ENCODE data around the gene GDAP2.

Gene GDAP2, protein sequence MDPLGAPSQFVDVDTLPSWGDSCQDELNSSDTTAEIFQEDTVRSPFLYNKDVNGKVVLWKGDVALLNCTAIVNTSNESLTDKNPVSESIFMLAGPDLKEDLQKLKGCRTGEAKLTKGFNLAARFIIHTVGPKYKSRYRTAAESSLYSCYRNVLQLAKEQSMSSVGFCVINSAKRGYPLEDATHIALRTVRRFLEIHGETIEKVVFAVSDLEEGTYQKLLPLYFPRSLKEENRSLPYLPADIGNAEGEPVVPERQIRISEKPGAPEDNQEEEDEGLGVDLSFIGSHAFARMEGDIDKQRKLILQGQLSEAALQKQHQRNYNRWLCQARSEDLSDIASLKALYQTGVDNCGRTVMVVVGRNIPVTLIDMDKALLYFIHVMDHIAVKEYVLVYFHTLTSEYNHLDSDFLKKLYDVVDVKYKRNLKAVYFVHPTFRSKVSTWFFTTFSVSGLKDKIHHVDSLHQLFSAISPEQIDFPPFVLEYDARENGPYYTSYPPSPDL

DNA sequence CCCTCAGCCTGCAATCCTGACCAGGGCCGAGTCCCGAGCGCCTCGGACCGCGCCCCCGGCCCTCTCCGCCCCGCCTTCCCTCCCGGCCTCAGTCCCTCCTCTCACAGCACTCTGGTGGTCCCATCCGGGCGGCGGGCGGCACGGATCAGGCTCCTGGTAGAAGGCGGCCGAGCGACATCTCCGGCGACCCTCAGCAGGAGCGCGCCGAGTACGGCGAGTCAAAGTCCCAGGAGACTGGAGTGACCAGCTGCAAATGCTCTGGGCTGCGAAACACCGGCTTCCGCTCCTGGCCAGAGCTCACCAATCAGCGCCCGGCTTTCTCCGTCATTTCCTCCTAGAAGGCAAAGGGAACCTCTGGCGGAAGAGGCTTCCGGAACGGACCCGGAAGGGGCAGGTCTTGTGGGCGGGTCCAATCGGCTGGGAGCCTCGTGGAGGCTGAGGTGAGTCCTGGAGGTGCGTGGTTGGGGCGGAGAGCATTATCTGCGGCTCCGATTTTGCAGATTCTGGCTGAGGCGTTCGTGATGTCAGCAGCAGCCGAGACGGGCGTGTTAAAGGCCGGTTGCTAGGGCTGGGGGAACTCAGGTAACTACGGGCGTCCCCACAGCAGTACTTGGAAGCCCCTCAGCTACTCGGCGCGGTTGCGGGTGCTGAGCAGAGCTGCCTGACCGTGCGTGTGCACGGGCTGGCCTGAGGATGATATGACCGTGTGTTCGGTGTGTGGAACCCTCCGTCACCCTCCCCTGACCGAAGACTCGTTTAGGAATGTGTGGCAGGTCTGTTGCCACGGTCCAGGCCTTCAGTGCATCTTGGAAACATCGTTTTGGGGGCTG, at the start of gene GDAP2, which contains the start of gene WDR3:
TSS of gene GDAP2 (minus strand) at position 279 of the 830 bp plus-strand sequence. CDS start 9,264 bp downstream, outside the sequence.
TSS of gene WDR3 (plus strand) at position 397 of the 830 bp plus-strand sequence. CDS start 3,581 bp downstream, outside the sequence.
- Histone ChIP-seq H3K27me3 (ENCODE audit: control insufficient read depth in 1 of 2, insufficient read depth in 2 of 2, low read length in 2 of 2) (no peaks in the 10 kb centered on the region), H3K36me3 (ENCODE audit: control insufficient read depth in 2 of 2, insufficient read depth in 2 of 2, low read length in 2 of 2) (peaks cover 1 to 2% of the 10 kb centered on the region in 2 donors), H3K9me3 (ENCODE audit: control insufficient read depth in 2 of 2, low read length in 2 of 2) (no peaks in the 10 kb centered on the region), H3K4me3 (ENCODE audit: low read length in 2 of 2) (peak within 1 kb of the TSS; percentile 94 to 100), H3K4me1 (ENCODE audit: control insufficient read depth, insufficient read depth, low read length) (peaks cover 14% of the 10 kb centered on the region), H3K27ac (ENCODE audit: low read length) (peak within 1 kb of the TSS; percentile 58), H3K9ac (ENCODE audit: low read length in 2 of 2) (peak within 1 kb of the TSS; percentile 78 to 86)

DNA sequence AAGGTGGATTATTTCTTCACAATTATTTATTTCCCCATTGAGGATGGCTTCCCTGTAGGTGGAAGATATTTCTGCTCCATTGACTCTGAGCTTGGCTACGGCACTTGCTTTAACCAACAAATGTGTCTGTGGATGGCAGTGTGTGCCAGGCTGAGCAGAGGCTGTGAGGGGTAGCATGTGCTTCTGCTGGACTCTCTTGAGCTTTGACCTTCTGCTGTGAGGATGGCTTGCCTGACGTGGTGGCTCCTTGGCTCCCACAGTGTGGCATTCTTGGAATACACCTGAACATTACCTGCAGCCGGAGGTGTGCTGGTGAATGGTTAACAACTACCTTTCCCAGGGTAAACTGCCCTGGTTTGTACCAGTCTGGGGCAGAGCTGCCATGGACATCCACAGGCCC, 47.0 kb upstream of the GDAP2 start:
- Histone ChIP-seq H3K9me3 (ENCODE audit: control insufficient read depth in 2 of 2, low read length in 2 of 2) (no peaks in the 10 kb centered on the region), H3K36me3 (ENCODE audit: control insufficient read depth in 2 of 2, insufficient read depth in 2 of 2, low read length in 2 of 2) (no peaks in the 10 kb centered on the region), H3K4me3 (ENCODE audit: low read length in 2 of 2) (no peak overlapping the region), H3K27me3 (ENCODE audit: control insufficient read depth in 1 of 2, insufficient read depth in 2 of 2, low read length in 2 of 2) (no peaks in the 10 kb centered on the region), H3K4me1 (ENCODE audit: control insufficient read depth, insufficient read depth, low read length) (no peaks in the 10 kb centered on the region), H3K9ac (ENCODE audit: low read length in 2 of 2) (no peak overlapping the region), H3K27ac (ENCODE audit: low read length) (no peak overlapping the region)

DNA sequence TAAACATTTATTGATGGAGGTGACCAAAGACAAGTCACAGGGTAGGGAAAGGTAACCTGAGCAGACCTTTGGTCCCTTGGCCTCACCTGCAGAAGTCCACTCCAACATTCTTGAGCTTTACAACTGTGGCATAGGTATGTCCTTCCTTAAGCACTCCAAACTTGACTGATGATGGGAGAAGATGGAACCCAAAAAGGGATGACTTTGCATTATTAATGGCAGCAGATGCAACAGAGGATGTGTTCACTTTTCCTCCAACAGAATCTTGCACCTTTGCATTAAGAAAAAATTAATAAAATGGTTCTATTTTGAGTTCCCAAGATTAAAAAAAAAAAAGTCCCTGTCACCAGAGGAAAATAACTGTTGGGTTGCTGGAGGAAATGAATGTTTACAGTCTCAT, 42.4 kb upstream of the GDAP2 start:
- Histone ChIP-seq H3K9me3 (ENCODE audit: control insufficient read depth in 2 of 2, low read length in 2 of 2) (no peaks in the 10 kb centered on the region), H3K4me3 (ENCODE audit: low read length in 2 of 2) (no peak overlapping the region), H3K9ac (ENCODE audit: low read length in 2 of 2) (no peak overlapping the region), H3K4me1 (ENCODE audit: control insufficient read depth, insufficient read depth, low read length) (no peaks in the 10 kb centered on the region), H3K27ac (ENCODE audit: low read length) (no peak overlapping the region), H3K36me3 (ENCODE audit: control insufficient read depth in 2 of 2, insufficient read depth in 2 of 2, low read length in 2 of 2) (no peaks in the 10 kb centered on the region), H3K27me3 (ENCODE audit: control insufficient read depth in 1 of 2, insufficient read depth in 2 of 2, low read length in 2 of 2) (no peaks in the 10 kb centered on the region)

DNA sequence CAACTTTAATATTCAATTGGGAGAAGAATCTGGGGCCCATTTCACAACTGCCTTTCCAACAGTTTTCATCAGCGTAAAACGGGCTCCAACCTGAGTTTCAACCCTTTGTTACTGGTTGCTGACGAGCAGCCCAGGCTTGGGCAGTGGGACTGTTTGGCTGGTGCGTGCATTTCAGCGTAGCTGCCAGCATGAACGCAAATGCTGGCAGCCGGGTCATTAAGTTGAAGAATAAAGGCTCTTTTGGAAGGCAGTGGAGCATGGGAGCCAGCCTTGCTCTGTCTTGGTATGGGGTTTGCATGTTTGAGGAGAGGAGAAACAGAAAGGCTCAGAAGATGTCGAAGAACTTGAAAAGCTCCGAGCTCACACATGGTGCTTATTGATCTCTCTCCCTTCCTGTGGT, 40.8 kb upstream of the GDAP2 start:
- Histone ChIP-seq H3K27me3 (ENCODE audit: control insufficient read depth in 1 of 2, insufficient read depth in 2 of 2, low read length in 2 of 2) (no peaks in the 10 kb centered on the region), H3K36me3 (ENCODE audit: control insufficient read depth in 2 of 2, insufficient read depth in 2 of 2, low read length in 2 of 2) (peaks cover 0 to 2% of the 10 kb centered on the region in 2 donors), H3K9ac (ENCODE audit: low read length in 2 of 2) (no peak overlapping the region), H3K27ac (ENCODE audit: low read length) (no peak overlapping the region), H3K4me3 (ENCODE audit: low read length in 2 of 2) (no peak overlapping the region), H3K9me3 (ENCODE audit: control insufficient read depth in 2 of 2, low read length in 2 of 2) (no peaks in the 10 kb centered on the region), H3K4me1 (ENCODE audit: control insufficient read depth, insufficient read depth, low read length) (no peaks in the 10 kb centered on the region)

DNA sequence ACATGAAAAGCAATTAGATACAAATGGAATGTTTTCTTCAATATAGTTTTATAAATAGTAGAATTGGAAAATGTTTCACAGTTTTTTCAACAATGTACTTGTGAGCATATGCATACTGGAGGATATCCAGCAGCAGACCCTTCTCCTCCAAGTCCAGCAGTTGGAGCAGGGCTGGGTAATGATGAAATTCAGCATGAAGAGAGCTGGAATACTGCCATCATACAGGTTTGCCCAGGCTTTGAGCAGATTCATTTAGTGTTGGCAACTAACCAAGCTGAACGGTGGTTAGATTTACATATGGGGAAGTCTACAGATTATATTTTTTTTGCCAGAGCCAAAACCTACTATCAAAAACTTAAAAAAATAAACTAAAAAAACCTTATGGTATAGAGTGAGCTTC, 38.5 kb upstream of the GDAP2 start:
- no peaks in the 10 kb centered on the region for H3K4me1 ChIP-seq (ENCODE audit: control insufficient read depth, insufficient read depth, low read length)
- H3K4me3 ChIP-seq (ENCODE audit: low read length in 2 of 2): no peak overlapping the region
- H3K27me3 ChIP-seq (ENCODE audit: control insufficient read depth in 1 of 2, insufficient read depth in 2 of 2, low read length in 2 of 2): no peaks in the 10 kb centered on the region
- peaks cover 0 to 2% of the 10 kb centered on the region in 2 donors for H3K36me3 ChIP-seq (ENCODE audit: control insufficient read depth in 2 of 2, insufficient read depth in 2 of 2, low read length in 2 of 2)
- H3K27ac ChIP-seq (ENCODE audit: low read length): no peak overlapping the region
- no peak overlapping the region for H3K9ac ChIP-seq (ENCODE audit: low read length in 2 of 2)
- H3K9me3 ChIP-seq (ENCODE audit: control insufficient read depth in 2 of 2, low read length in 2 of 2): no peaks in the 10 kb centered on the region

DNA sequence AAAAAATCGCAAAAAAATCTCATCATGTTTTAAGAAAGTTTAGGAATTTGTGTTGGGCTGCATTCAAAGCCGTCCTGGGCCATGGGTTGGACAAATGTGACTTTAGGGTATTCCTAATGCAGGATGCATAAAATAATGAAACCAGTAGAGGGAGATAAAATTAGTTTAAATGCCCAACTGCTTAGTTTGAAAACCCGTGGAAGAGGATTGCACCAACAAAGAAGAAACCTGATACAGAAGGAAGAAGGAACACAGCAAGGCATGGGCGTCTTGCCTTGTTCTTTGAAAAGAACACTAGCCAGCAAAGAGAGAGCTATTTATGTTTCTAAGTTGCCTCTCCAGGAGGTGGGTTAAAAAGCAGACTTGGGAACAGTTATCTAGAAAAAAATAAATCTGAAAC, 38.1 kb upstream of the GDAP2 start:
- H3K9ac ChIP-seq (ENCODE audit: low read length in 2 of 2): no peak overlapping the region

DNA sequence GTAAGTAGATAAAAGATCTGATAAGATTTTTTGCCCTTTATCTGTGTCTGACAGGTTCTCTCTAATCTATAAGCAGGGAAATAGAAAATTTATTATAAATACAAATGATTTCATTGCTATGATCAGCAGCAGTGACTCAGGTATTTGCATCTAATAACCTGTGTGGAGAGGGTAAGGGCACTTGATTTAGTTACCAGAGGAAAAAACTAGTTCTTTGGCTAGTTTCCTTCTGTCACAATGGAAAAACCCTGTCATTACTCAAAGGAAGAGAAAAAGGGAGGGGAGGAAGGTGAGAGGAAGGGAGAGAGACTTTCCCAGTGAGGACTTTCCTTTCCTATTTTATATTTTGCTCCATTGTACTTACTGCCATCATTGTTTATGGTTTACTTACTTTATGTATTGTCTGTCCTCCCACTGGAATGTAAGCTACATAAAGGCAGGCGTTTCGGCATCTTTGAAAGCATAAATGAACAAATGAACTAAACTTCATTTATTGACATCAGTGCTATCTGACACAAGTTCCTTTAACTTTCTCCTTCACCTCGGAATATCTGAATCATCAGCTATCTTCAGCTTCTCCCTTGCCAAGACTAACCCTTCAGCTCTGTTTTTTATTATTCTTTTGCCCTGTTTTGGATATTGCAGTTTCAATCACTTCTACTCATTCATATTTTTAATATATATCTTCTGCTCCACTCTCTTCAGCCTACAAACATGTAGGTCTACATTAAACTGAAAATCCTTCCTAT, 35.0 kb upstream of the GDAP2 start:
- Histone ChIP-seq H3K9ac (ENCODE audit: low read length in 2 of 2) (no peak overlapping the region), H3K36me3 (ENCODE audit: control insufficient read depth in 2 of 2, insufficient read depth in 2 of 2, low read length in 2 of 2) (peaks cover 5 to 6% of the 10 kb centered on the region in 2 donors), H3K27me3 (ENCODE audit: control insufficient read depth in 1 of 2, insufficient read depth in 2 of 2, low read length in 2 of 2) (no peaks in the 10 kb centered on the region), H3K4me1 (ENCODE audit: control insufficient read depth, insufficient read depth, low read length) (no peaks in the 10 kb centered on the region), H3K4me3 (ENCODE audit: low read length in 2 of 2) (no peak overlapping the region), H3K27ac (ENCODE audit: low read length) (no peak overlapping the region), H3K9me3 (ENCODE audit: control insufficient read depth in 2 of 2, low read length in 2 of 2) (no peaks in the 10 kb centered on the region)

More for the DNA sequence above, 38.1 kb upstream of the GDAP2 start:
- no peaks in the 10 kb centered on the region for H3K27me3 ChIP-seq (ENCODE audit: control insufficient read depth in 1 of 2, insufficient read depth in 2 of 2, low read length in 2 of 2)
- H3K4me1 ChIP-seq (ENCODE audit: control insufficient read depth, insufficient read depth, low read length): no peaks in the 10 kb centered on the region
- peaks cover 0 to 2% of the 10 kb centered on the region in 2 donors for H3K36me3 ChIP-seq (ENCODE audit: control insufficient read depth in 2 of 2, insufficient read depth in 2 of 2, low read length in 2 of 2)
- H3K27ac ChIP-seq (ENCODE audit: low read length): no peak overlapping the region
- no peaks in the 10 kb centered on the region for H3K9me3 ChIP-seq (ENCODE audit: control insufficient read depth in 2 of 2, low read length in 2 of 2)
- H3K4me3 ChIP-seq (ENCODE audit: low read length in 2 of 2): no peak overlapping the region

DNA sequence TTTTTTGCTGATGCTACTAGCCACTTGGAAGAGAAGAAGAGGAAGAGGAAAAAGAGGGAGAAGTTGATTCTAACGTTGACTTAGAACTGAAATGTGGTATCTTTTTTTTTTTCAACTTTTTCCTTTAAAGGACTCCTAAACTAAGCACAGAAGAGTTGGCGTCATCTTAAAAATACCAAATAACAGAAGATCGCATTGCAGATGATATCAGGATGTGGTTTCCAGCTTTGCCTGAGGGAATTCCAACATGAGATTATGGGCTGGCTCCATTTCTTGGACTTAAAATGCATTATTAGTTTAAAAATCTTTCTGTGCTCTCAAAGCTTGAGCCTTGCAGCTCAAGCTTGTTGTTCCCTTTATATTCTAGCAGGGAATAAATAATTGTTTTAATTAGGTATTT, 29.9 kb upstream of the GDAP2 start:
- Histone ChIP-seq H3K4me1 (ENCODE audit: control insufficient read depth, insufficient read depth, low read length) (no peaks in the 10 kb centered on the region), H3K36me3 (ENCODE audit: control insufficient read depth in 2 of 2, insufficient read depth in 2 of 2, low read length in 2 of 2) (peaks cover 26 to 32% of the 10 kb centered on the region in 2 donors), H3K9me3 (ENCODE audit: control insufficient read depth in 2 of 2, low read length in 2 of 2) (no peaks in the 10 kb centered on the region), H3K27ac (ENCODE audit: low read length) (no peak overlapping the region), H3K27me3 (ENCODE audit: control insufficient read depth in 1 of 2, insufficient read depth in 2 of 2, low read length in 2 of 2) (no peaks in the 10 kb centered on the region), H3K4me3 (ENCODE audit: low read length in 2 of 2) (no peak overlapping the region), H3K9ac (ENCODE audit: low read length in 2 of 2) (no peak overlapping the region)

DNA sequence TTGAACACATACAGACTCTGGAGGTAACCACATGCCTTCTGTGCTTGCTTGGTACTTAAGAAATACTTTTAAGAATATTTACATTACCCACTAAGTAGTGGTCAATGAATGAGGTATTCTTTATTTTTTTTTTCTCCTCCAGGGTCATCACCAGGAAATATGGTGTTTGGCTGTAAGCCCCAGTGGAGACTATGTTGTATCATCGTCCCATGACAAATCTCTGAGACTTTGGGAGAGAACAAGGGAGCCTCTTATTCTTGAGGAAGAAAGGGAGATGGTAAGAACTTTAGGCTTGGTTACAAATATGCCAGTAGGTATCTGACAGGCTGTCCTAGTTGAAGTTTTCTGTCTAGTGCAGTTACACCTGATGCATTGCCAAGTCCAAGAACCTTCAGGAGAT, 23.0 kb upstream of the GDAP2 start:
- no peaks in the 10 kb centered on the region for H3K27me3 ChIP-seq (ENCODE audit: control insufficient read depth in 1 of 2, insufficient read depth in 2 of 2, low read length in 2 of 2)
- no peaks in the 10 kb centered on the region for H3K9me3 ChIP-seq (ENCODE audit: control insufficient read depth in 2 of 2, low read length in 2 of 2)
- peaks cover 36 to 54% of the 10 kb centered on the region in 2 donors for H3K36me3 ChIP-seq (ENCODE audit: control insufficient read depth in 2 of 2, insufficient read depth in 2 of 2, low read length in 2 of 2)

DNA sequence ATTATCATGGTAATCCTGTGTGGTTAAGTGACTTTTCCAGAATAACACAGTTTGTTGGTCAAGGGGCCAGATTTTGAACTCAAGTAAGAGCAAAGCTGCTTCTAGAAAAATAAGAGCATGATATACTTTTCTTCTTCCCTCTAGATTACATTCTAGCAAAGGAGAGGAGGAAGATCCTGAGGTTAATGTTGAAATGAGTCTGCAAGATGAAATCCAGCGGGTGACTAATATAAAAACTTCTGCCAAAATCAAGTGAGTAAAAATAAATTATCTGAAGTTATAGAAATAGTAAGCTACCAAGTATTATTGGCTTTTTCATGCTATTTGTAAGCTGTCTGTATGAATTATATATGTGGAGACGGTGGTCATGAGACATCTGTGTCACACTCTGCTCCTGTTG, 12.9 kb upstream of the GDAP2 start:
- no peak overlapping the region for H3K4me3 ChIP-seq (ENCODE audit: low read length in 2 of 2)
- H3K9me3 ChIP-seq (ENCODE audit: control insufficient read depth in 2 of 2, low read length in 2 of 2): no peaks in the 10 kb centered on the region
- H3K36me3 ChIP-seq (ENCODE audit: control insufficient read depth in 2 of 2, insufficient read depth in 2 of 2, low read length in 2 of 2): peaks cover 28 to 58% of the 10 kb centered on the region in 2 donors
- no peak overlapping the region for H3K9ac ChIP-seq (ENCODE audit: low read length in 2 of 2)
- no peaks in the 10 kb centered on the region for H3K4me1 ChIP-seq (ENCODE audit: control insufficient read depth, insufficient read depth, low read length)
- H3K27ac ChIP-seq (ENCODE audit: low read length): no peak overlapping the region
- H3K27me3 ChIP-seq (ENCODE audit: control insufficient read depth in 1 of 2, insufficient read depth in 2 of 2, low read length in 2 of 2): no peaks in the 10 kb centered on the region

More for the DNA sequence above, 23.0 kb upstream of the GDAP2 start:
- no peaks in the 10 kb centered on the region for H3K4me1 ChIP-seq (ENCODE audit: control insufficient read depth, insufficient read depth, low read length)
- H3K9ac ChIP-seq (ENCODE audit: low read length in 2 of 2): no peak overlapping the region
- H3K27ac ChIP-seq (ENCODE audit: low read length): no peak overlapping the region
- H3K4me3 ChIP-seq (ENCODE audit: low read length in 2 of 2): no peak overlapping the region

Measured in stomach smooth muscle (tissue), 2 donors.